ENCODE measurements around the gene CEMIP2.

- TF ChIP-seq POLR2AphosphoS5 (IDR thresholded peaks at IDR 0.05; ENCODE audit: borderline replicate concordance, low read depth, low read length): no peak
- TF ChIP-seq EZH2 (IDR thresholded peaks at IDR 0.05): no peak
Observed at GRCh38 chr9:71806901-71807307, 38.6 kb upstream of the CEMIP2 start.
